ENCODE results near the gene PARP8. TPM values are rescaled to one million over a fixed set of nuclear protein-coding genes. Genes with fewer than 3 reads are reported as not detected.
"Not testable (repeated sequence)": the region's sequence is repeated elsewhere in the genome, so short reads cannot be mapped to it uniquely, and the experiment has no call there.

Gene PARP8
- total RNA-seq, 1 donor from 2014 or later, result 23.3 TPM

- no peak overlapping the region for H3K4me3 Mint-ChIP-seq (ENCODE audit: unreplicated experiment)
- H3K4me1 Mint-ChIP-seq (ENCODE audit: low read depth), result peaks cover 78% of the 10 kb centered on the region
- no peak for DNase-seq (ENCODE audit: low spot score)
- H3K9me3 Mint-ChIP-seq (ENCODE audit: low read depth), result no peaks in the 10 kb centered on the region
- H3K27me3 Mint-ChIP-seq (ENCODE audit: low read depth), result no peaks in the 10 kb centered on the region
- peaks cover 2% of the 10 kb centered on the region for H3K36me3 Mint-ChIP-seq (ENCODE audit: low read depth)
- peak overlapping the region; percentile 45 for H3K27ac Mint-ChIP-seq (ENCODE audit: unreplicated experiment)
- no peak for TF ChIP-seq CTCF (IDR thresholded peaks at IDR 0.05)
Measured at GRCh38 chr5:50672663-50673062, 6.2 kb downstream of the PARP8 start.

GRCh38 chr5:50673444-50673843, 7.0 kb downstream of the PARP8 start:
- H3K27me3 Mint-ChIP-seq (ENCODE audit: low read depth); DNase-seq (ENCODE audit: low spot score); H3K36me3 Mint-ChIP-seq (ENCODE audit: low read depth); H3K9me3 Mint-ChIP-seq (ENCODE audit: low read depth): not testable (repeated sequence)
- H3K4me1 Mint-ChIP-seq (ENCODE audit: low read depth), result peaks cover 79% of the 10 kb centered on the region
- peak overlapping the region; percentile 75 for H3K27ac Mint-ChIP-seq (ENCODE audit: unreplicated experiment)
- H3K4me3 Mint-ChIP-seq (ENCODE audit: unreplicated experiment), result peak overlapping the region; percentile 14

- Mint-ChIP-seq H3K27ac (ENCODE audit: unreplicated experiment) (no peak overlapping the region), H3K4me3 (ENCODE audit: unreplicated experiment) (no peak overlapping the region), H3K9me3 (ENCODE audit: low read depth) (no peaks in the 10 kb centered on the region), H3K4me1 (ENCODE audit: low read depth) (peaks cover 84% of the 10 kb centered on the region), H3K27me3 (ENCODE audit: low read depth) (no peaks in the 10 kb centered on the region), H3K36me3 (ENCODE audit: low read depth) (peaks cover 2% of the 10 kb centered on the region)
- TF ChIP-seq CTCF (IDR thresholded peaks at IDR 0.05), result no peak
- DNase-seq (ENCODE audit: low spot score), result no peak
Measured at GRCh38 chr5:50675385-50675784, 8.9 kb downstream of the PARP8 start.

- H3K4me3 Mint-ChIP-seq (ENCODE audit: unreplicated experiment); DNase-seq (ENCODE audit: low spot score); H3K36me3 Mint-ChIP-seq (ENCODE audit: low read depth); H3K9me3 Mint-ChIP-seq (ENCODE audit: low read depth); H3K27me3 Mint-ChIP-seq (ENCODE audit: low read depth); H3K27ac Mint-ChIP-seq (ENCODE audit: unreplicated experiment): not testable (repeated sequence)
- peaks cover 77% of the 10 kb centered on the region for H3K4me1 Mint-ChIP-seq (ENCODE audit: low read depth)
Measured at GRCh38 chr5:50679554-50679953, 13.1 kb downstream of the PARP8 start.

- no peak overlapping the region for H3K4me3 Mint-ChIP-seq (ENCODE audit: unreplicated experiment)
- H3K9me3 Mint-ChIP-seq (ENCODE audit: low read depth), result peaks cover 5% of the 10 kb centered on the region
- H3K27me3 Mint-ChIP-seq (ENCODE audit: low read depth), result no peaks in the 10 kb centered on the region
- no peak for DNase-seq (ENCODE audit: low spot score)
- no peak overlapping the region for H3K27ac Mint-ChIP-seq (ENCODE audit: unreplicated experiment)
- H3K36me3 Mint-ChIP-seq (ENCODE audit: low read depth), result peaks cover 4% of the 10 kb centered on the region
- H3K4me1 Mint-ChIP-seq (ENCODE audit: low read depth), result peaks cover 45% of the 10 kb centered on the region
- no peak for TF ChIP-seq CTCF (IDR thresholded peaks at IDR 0.05)
Measured at GRCh38 chr5:50684721-50685120, 18.3 kb downstream of the PARP8 start.

GRCh38 chr5:50687548-50687947, 21.1 kb downstream of the PARP8 start:
- Mint-ChIP-seq H3K4me3 (ENCODE audit: unreplicated experiment) (no peak overlapping the region), H3K27me3 (ENCODE audit: low read depth) (no peaks in the 10 kb centered on the region), H3K4me1 (ENCODE audit: low read depth) (peaks cover 28% of the 10 kb centered on the region), H3K27ac (ENCODE audit: unreplicated experiment) (no peak overlapping the region), H3K36me3 (ENCODE audit: low read depth) (peaks cover 4% of the 10 kb centered on the region), H3K9me3 (ENCODE audit: low read depth) (peaks cover 5% of the 10 kb centered on the region)
- no peak for TF ChIP-seq CTCF (IDR thresholded peaks at IDR 0.05)
- no peak for DNase-seq (ENCODE audit: low spot score)

Measured in chondrocyte (in vitro differentiated cells).